Thyroid gland (tissue), 4 donors: Measurements from ENCODE around the gene NR4A2. TPM values are rescaled to one million over a fixed set of nuclear protein-coding genes. Genes with fewer than 3 reads are reported as not detected.

ENCODE experiments used
- DNase-seq, 2 donors: peaks; one replicate each; pipeline ENCODE4 v3.0.0-alpha.2; 2019
- H3K27ac ChIP-seq, 3 donors: fragments of 200-600 bp; sonication (generic); 1 replicate in 2 of 3; 2 replicates in 1 of 3; pipeline ENCODE4 v1.5.1; 2016 to 2019; ENCODE audit warnings: mild to moderate bottlenecking in 1 of 3, moderate library complexity in 1 of 3
- H3K27me3 ChIP-seq: fragments of 200-600 bp; sonication (generic); one replicate; pipeline ENCODE4 v1.5.1; 2019
- H3K36me3 ChIP-seq, 2 donors: fragments of 200-600 bp; sonication (generic); one replicate each; pipeline ENCODE4 v1.5.1; 2016 to 2019
- H3K4me1 ChIP-seq, 2 donors: fragments of 200-600 bp; sonication (generic); one replicate each; pipeline ENCODE4 v1.5.1; 2017 to 2019
- H3K4me3 ChIP-seq, 3 donors: fragments of 200-600 bp; sonication (generic); replicated peaks in 1 of 3; 1 replicate in 2 of 3; 2 replicates in 1 of 3; pipeline ENCODE4 v1.5.1; 2016; ENCODE audit warnings: mild to moderate bottlenecking in 1 of 3
- H3K9me3 ChIP-seq: fragments of 200-600 bp; sonication (generic); one replicate; pipeline ENCODE4 v1.5.1; 2017
- POLR2A ChIP-seq, 2 donors: fragments of 450-650 bp; IDR thresholded peaks; one replicate each; pipeline ENCODE4 v1.6.1; 2017; ENCODE audit warnings: antibody characterized with exemption in 2 of 2, mild to moderate bottlenecking in 2 of 2, moderate library complexity in 1 of 2
- WGBS, 2 donors: methylation state at CpG; one replicate each; pipeline ENCODE4 v1.1.5; 2017; 5-methylcytosine and 5-hydroxymethylcytosine counted together
- intact Hi-C: fragments of 100-400 bp; cut with DNase I; formaldehyde crosslinking; loops from one replicate; pipeline ENCODE4 v1.15.1; 2023
- total RNA-seq, 4 donors: library from RNA; depleted of rRNA; stranded (reverse); fragments of >200 nt; gene quantifications; one replicate each; pipeline ENCODE4 v1.2.3, GENCODE V29; 2016
- TF ChIP-seq, protein P1 (sequence below), 6 experiments: fragments of 200-600 bp in 3 of 6; fragments of 450-650 bp in 3 of 6; sonication (generic) in 3 of 6; IDR thresholded peaks; one replicate each; pipeline ENCODE4 v1.5.1; 2016 to 2019; ENCODE audit warnings: antibody characterized with exemption in 6 of 6, mild to moderate bottlenecking in 2 of 6, inconsistent platforms in 1 of 6, moderate library complexity in 1 of 6

Gene NR4A2
- total RNA-seq, 4 donors from 2014 or later, result 4.2 to 7.5 (median 5.0) TPM

DNA sequence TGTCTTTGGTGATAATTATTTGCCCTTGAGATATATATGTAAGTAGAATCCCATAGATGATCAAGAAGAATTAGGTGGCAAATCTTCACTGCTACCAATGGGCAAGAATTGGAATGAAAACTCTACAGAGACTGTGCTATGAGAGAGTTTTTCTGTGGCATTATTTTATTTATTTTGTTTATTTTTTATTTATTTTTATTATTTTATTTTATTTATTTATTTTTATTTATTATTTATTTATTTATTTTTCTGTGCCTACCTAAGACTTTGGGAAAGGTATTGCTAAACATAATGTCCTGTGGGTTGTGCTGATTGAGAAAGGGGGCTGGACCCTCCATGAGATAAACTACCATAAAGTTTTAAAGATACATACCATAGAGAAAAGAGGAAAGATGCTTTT, 16.6 kb upstream of the NR4A2 start:
- H3K9me3 ChIP-seq, result no peaks in the 10 kb centered on the region
- intact Hi-C loops, result loop anchor here (10.0 kb wide), 1 partner anchor 46 kb away; no protein-coding TSS in a partner anchor
- TF ChIP-seq POLR2A (IDR thresholded peaks at IDR 0.05), result no peak
- TF ChIP-seq, protein P1, sequence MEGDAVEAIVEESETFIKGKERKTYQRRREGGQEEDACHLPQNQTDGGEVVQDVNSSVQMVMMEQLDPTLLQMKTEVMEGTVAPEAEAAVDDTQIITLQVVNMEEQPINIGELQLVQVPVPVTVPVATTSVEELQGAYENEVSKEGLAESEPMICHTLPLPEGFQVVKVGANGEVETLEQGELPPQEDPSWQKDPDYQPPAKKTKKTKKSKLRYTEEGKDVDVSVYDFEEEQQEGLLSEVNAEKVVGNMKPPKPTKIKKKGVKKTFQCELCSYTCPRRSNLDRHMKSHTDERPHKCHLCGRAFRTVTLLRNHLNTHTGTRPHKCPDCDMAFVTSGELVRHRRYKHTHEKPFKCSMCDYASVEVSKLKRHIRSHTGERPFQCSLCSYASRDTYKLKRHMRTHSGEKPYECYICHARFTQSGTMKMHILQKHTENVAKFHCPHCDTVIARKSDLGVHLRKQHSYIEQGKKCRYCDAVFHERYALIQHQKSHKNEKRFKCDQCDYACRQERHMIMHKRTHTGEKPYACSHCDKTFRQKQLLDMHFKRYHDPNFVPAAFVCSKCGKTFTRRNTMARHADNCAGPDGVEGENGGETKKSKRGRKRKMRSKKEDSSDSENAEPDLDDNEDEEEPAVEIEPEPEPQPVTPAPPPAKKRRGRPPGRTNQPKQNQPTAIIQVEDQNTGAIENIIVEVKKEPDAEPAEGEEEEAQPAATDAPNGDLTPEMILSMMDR (IDR thresholded peaks at IDR 0.05), result no peak
- no peak for DNase-seq
- no peaks in the 10 kb centered on the region for H3K36me3 ChIP-seq
- H3K4me3 ChIP-seq, result no peak overlapping the region
- H3K4me1 ChIP-seq, result no peaks in the 10 kb centered on the region
- H3K27me3 ChIP-seq, result no peaks in the 10 kb centered on the region
- no peak overlapping the region for H3K27ac ChIP-seq

DNA sequence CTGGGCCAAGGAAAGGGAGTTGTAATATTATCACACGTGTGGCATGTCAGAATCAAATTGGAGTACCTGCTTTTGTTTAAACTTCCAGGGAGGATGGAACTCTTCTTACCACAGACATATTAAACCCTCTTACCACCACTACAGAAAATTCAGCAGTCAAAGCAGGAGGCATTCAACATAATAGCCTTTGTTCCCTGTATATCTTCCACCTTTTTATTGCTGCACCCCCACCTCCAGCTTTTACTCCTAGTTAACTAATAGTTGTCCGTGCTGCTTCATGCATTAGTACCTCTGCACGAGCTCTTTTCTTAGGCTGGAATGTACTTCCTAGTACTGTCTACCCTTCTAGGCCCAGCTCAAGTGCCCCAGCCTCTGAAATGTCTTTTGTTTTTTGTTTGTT, 14.9 kb upstream of the NR4A2 start:
- Histone ChIP-seq H3K27me3 (no peaks in the 10 kb centered on the region), H3K27ac (no peak overlapping the region), H3K4me1 (no peaks in the 10 kb centered on the region), H3K36me3 (no peaks in the 10 kb centered on the region), H3K9me3 (no peaks in the 10 kb centered on the region), H3K4me3 (no peak overlapping the region)
- intact Hi-C loops, result loop anchor here (10.0 kb wide), 1 partner anchor 47 kb away; no protein-coding TSS in a partner anchor
- TF ChIP-seq POLR2A (IDR thresholded peaks at IDR 0.05), result no peak
- TF ChIP-seq, protein P1 (IDR thresholded peaks at IDR 0.05), result no peak
- DNase-seq, result no peak
- 78 to 82% methylated on average over 3 of the region's 3 CpGs for WGBS, 2 donors

DNA sequence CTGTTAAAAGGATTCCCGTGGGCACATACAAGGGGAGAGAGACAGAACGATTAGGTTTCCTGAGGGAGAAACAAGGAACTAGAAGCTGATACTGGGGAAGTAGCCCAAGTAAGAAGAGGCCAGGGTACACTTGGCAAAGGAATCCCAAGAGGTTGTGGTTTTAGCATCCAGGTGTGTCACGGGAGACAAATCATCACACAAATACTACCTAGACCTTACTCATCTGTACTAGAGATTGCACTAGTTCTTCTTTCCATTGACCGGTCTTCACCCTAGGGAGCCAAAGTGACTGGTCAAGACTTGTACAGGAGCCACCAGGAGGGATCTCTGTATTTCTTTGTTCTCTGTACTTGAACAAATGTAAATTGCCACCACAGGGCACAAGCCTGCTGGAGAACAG, 14.2 kb upstream of the NR4A2 start:
- H3K4me1 ChIP-seq, result no peaks in the 10 kb centered on the region
- TF ChIP-seq POLR2A (IDR thresholded peaks at IDR 0.05), result no peak
- TF ChIP-seq, protein P1 (IDR thresholded peaks at IDR 0.05), result no peak
- H3K9me3 ChIP-seq, result no peaks in the 10 kb centered on the region
- WGBS, 2 donors, result 57 to 59% methylated on average over 4 of the region's 4 CpGs
- no peaks in the 10 kb centered on the region for H3K36me3 ChIP-seq
- intact Hi-C loops, result loop anchor here (10.0 kb wide), 1 partner anchor 48 kb away; no protein-coding TSS in a partner anchor
- no peak overlapping the region for H3K27ac ChIP-seq
- H3K27me3 ChIP-seq, result no peaks in the 10 kb centered on the region
- DNase-seq, result no peak
- no peak overlapping the region for H3K4me3 ChIP-seq

DNA sequence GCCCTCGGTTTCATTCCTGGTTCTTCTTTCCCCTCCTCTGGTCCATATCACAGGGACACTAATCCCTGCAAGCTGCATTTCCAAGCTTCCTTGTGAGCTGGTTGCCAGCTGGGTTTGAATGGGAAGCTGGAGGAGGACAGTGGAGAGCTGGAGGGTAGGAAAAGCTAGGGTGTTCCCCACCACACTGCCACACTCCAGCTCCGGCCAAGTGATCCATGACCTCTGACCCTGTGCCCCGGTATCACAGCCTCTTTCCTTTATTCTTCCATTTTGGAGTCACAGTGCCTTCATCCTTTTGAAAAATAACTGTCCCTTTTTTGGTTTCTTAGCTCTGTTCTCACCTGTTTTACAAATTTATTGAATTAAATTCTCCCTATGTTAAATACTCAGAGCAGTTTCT, 13.1 kb upstream of the NR4A2 start:
- Histone ChIP-seq H3K27ac (no peak overlapping the region), H3K4me3 (no peak overlapping the region), H3K4me1 (peaks cover 0 to 5% of the 10 kb centered on the region in 2 donors), H3K27me3 (no peaks in the 10 kb centered on the region), H3K9me3 (no peaks in the 10 kb centered on the region), H3K36me3 (no peaks in the 10 kb centered on the region)
- DNase-seq, result no peak
- TF ChIP-seq POLR2A (IDR thresholded peaks at IDR 0.05), result no peak
- TF ChIP-seq, protein P1 (IDR thresholded peaks at IDR 0.05), result no peak
- intact Hi-C loops, result loop anchor here (10.0 kb wide), 1 partner anchor 49 kb away; no protein-coding TSS in a partner anchor
- WGBS, 2 donors, result 89 to 92% methylated on average over 3 of the region's 3 CpGs

DNA sequence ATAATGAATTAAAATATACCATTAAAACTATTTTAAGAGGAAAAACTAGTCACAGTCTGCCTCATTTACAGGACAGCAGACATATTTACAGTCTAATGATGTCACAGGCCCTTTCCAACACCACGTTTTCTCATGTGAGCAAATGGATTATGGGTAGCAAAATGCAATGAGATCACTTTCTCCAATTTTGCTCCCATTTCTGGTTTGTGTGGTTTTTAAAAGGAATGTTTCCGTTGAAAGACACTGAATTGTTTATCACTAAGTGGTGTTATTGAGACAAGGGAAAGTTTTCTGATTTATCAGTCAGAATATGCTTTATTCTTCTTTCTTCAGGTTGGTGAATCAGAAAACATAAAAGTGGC, 11.4 kb upstream of the NR4A2 start:
- no peaks in the 10 kb centered on the region for H3K9me3 ChIP-seq
- no peaks in the 10 kb centered on the region for H3K36me3 ChIP-seq
- no peak for TF ChIP-seq POLR2A (IDR thresholded peaks at IDR 0.05)
- TF ChIP-seq, protein P1 (IDR thresholded peaks at IDR 0.05), result no peak
- no peak for DNase-seq
- WGBS, 2 donors, result 68 to 80% methylated on average over 2 of the region's 2 CpGs
- intact Hi-C loops, result loop anchor here (10.0 kb wide), 1 partner anchor 51 kb away; no protein-coding TSS in a partner anchor
- H3K4me1 ChIP-seq, result peaks cover 13 to 15% of the 10 kb centered on the region in 2 donors
- no peaks in the 10 kb centered on the region for H3K27me3 ChIP-seq
- no peak overlapping the region for H3K4me3 ChIP-seq
- H3K27ac ChIP-seq, result peak overlapping the region in 1 of 3 donors; percentile 100
